ENCODE data around the gene EMC7.

The EMC7 gene

DNA sequence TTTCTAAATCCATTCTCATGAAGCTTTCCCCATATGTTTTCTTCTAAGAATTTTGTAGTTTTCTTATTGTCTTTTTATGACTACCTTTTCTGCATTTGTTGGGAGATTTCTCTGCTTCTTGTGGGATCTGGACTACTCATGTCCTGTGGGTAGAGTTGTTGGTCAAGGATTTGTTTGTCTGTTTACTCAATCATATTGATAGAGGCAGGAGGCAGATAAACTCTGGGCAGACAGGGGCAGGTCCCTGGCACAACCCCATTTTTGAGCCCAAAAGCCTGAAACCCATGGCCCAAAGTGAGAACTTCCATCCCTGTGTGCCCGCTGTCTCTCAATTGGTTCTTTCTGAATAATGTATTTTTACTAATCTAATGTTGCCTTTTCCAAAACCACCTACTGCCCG, 12.6 kb upstream of the EMC7 start:
- in situ Hi-C loops (cut with HindIII; ENCODE audit: low sequenced_read_pairs) = no loop called here

DNA sequence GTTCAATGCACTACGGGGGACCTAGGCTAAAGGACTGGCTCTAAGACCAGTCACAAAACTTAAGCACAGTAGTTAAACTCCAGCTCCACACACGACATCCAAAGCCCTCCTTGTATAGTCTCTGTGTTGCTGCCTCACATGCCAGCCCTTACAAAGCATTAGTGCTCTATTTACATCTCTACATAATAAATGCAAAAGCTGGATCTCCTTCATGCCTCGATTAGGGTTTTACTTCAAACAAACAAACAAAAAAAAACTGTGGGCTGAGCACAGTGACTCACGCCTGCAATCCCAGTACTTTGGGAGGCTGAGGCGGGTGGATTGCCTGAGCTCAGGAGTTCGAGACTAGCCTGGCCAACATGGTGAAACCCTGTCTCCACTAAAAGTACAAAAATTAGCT, 9.8 kb upstream of the EMC7 start:
- in situ Hi-C loops (cut with HindIII; ENCODE audit: low sequenced_read_pairs) = no loop called here
- H3K4me3 ChIP-seq (ENCODE audit: low read depth, low read length) = no peak overlapping the region
- DNase-seq (ENCODE audit: low read depth, low spot score) = no peak
- TF ChIP-seq, protein P1, sequence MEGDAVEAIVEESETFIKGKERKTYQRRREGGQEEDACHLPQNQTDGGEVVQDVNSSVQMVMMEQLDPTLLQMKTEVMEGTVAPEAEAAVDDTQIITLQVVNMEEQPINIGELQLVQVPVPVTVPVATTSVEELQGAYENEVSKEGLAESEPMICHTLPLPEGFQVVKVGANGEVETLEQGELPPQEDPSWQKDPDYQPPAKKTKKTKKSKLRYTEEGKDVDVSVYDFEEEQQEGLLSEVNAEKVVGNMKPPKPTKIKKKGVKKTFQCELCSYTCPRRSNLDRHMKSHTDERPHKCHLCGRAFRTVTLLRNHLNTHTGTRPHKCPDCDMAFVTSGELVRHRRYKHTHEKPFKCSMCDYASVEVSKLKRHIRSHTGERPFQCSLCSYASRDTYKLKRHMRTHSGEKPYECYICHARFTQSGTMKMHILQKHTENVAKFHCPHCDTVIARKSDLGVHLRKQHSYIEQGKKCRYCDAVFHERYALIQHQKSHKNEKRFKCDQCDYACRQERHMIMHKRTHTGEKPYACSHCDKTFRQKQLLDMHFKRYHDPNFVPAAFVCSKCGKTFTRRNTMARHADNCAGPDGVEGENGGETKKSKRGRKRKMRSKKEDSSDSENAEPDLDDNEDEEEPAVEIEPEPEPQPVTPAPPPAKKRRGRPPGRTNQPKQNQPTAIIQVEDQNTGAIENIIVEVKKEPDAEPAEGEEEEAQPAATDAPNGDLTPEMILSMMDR (IDR thresholded peaks at IDR 0.05; ENCODE audit: low read depth, low read length) = no peak

More for the DNA sequence above, 12.6 kb upstream of the EMC7 start:
- no peak for DNase-seq (ENCODE audit: low read depth, low spot score)
- no peak overlapping the region for H3K4me3 ChIP-seq (ENCODE audit: low read depth, low read length)
- TF ChIP-seq, protein P1 (IDR thresholded peaks at IDR 0.05; ENCODE audit: low read depth, low read length) = no peak

DNA sequence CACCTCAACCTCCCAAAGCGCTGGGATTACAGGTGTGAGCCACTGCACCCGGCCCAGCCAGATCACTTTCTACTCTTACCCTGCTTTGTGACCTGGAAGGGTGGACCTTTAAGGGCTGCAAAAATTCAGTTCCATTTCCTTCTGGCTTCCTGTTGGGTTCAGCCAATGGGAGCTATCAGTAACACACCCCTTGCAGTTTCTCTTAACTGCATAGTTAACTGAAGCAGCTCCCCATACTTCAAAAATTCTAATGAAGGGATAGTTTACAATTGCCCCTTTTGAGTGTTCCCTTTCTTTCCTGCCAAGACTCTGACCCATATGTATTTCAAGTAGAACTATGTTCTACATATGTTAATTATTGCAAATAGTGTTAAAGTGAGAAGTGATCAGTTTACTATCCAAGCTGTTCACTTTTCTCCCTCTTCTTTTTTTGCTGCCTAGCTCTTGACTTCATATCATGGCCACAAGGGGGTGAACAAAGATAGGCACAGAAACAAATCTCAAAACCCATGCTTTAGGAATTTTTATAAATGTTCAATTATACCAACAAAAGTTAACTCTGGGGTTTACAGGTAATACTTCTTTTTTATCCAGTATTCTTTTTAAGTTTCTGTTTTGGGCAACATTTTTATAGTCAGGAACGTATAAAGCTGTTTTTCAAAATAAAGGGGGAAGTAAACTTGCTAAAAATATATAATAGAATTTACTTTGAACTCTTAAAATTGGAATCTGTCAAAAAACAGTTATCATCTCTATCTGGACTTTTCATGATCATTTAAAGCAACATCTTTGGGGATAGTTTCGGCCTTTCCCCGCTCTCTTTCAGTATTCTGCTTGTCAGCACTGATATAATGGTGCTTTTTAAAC, 8.4 kb upstream of the EMC7 start:
- TF ChIP-seq, protein P1 (IDR thresholded peaks at IDR 0.05; ENCODE audit: low read depth, low read length) = peak; percentile 77
- in situ Hi-C loops (cut with HindIII; ENCODE audit: low sequenced_read_pairs) = no loop called here
- no peak overlapping the region for H3K4me3 ChIP-seq (ENCODE audit: low read depth, low read length)
- peak; percentile 50 for DNase-seq (ENCODE audit: low read depth, low spot score)

DNA sequence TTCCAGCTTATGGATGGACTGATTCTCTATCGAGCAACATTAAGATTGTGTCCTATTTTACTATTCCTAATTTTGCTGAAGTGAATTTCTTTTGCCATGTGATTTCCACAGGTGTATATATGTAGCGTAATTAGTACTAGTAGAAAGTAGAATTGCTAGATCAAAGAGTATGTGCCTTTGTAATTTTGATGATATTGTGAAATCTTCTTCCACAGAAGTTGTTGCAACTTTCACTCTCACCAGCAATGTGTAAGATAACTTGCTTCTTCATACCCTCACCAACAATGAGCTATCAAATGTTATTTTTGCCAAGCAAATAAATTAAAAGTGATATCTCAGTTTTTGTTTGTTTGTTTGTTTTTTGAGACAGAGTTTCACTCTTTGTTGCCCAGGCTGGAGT, 5.7 kb upstream of the EMC7 start:
- in situ Hi-C loops (cut with HindIII; ENCODE audit: low sequenced_read_pairs) = no loop called here
- no peak overlapping the region for H3K4me3 ChIP-seq (ENCODE audit: low read depth, low read length)
- TF ChIP-seq, protein P1 (IDR thresholded peaks at IDR 0.05; ENCODE audit: low read depth, low read length) = no peak
- no peak for DNase-seq (ENCODE audit: low read depth, low spot score)

DNA sequence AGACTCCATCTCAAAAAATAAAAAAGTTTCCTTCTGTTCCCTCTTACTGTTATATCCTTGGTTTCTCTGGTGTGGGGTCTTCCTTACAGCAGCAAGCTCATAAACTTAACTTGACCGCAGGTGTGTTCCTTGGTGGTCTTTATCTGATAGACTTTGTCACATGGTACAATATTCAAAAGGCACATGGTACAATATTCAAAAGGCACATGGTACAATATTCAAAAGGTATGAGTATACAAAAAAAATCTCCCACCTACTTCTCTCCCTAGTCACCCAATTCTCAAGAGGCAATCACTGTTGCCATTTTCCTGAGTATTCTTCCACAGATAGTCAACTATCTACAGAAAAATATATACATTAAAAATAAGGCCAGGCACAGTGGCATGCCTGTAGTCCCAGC, 4.8 kb upstream of the EMC7 start:
- in situ Hi-C loops (cut with HindIII; ENCODE audit: low sequenced_read_pairs) = no loop called here
- no peak overlapping the region for H3K4me3 ChIP-seq (ENCODE audit: low read depth, low read length)
- DNase-seq (ENCODE audit: low read depth, low spot score) = no peak
- TF ChIP-seq, protein P1 (IDR thresholded peaks at IDR 0.05; ENCODE audit: low read depth, low read length) = no peak

DNA sequence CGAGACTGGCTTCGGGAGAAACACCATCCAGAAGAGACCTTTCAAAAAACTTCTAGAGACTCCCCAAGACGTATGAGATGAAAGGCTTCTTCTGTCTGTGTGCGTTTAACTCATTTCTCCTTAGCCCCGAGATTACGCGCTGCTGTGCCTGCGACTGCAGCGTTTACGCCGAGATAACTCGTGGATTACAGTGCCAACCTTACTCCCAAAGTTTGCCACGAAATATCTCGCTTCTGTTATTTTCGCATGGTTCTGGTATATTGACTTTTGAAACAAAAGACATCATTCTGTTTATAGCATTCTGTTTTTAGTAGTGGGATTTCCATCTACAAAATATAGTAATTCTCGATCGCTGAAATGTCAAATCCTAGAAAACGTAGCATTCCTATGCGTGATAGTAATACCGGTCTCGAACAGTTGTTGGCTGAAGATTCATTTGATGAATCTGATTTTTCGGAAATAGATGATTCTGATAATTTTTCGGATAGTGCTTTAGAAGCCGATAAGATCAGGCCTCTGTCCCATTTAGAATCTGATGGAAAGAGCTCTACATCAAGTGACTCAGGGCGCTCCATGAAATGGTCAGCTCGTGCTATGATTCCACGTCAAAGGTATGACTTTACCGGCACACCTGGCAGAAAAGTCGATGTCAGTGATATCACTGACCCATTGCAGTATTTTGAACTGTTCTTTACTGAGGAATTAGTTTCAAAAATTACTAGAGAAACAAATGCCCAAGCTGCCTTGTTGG, 688 bp upstream of the EMC7 start:
- H3K4me3 ChIP-seq (ENCODE audit: low read depth, low read length) = peak overlapping the region; percentile 83
- DNase-seq (ENCODE audit: low read depth, low spot score) = peak; percentile 5
- in situ Hi-C loops (cut with HindIII; ENCODE audit: low sequenced_read_pairs) = no loop called here
- TF ChIP-seq, protein P1 (IDR thresholded peaks at IDR 0.05; ENCODE audit: low read depth, low read length) = no peak
